Measurements from ENCODE around the gene PSD2. TPM values are rescaled to one million over a fixed set of nuclear protein-coding genes. Genes with fewer than 3 reads are reported as not detected.

PSD2 gene
- total RNA-seq, 1 experiment from 2014 or later, result 0.05 TPM

GRCh38 chr5:139884734-139885133 is 89.1 kb downstream of the PSD2 start:
- no peaks in the 10 kb centered on the region for H3K9me3 ChIP-seq (ENCODE audit: control insufficient read depth, insufficient read depth, low read depth, low read length)
- ChIA-PET CTCF (no interaction called here), POLR2A (interaction anchor here (0.7 kb wide), 1 partner anchor 29 kb away, joined by 3 read pairs; no protein-coding TSS in a partner anchor)
- no peak for TF ChIP-seq POLR2AphosphoS5 (IDR thresholded peaks at IDR 0.05; ENCODE audit: low read depth, low read length)
- TF ChIP-seq REST (IDR thresholded peaks at IDR 0.05; ENCODE audit: insufficient read depth in 1 of 2, low read depth in 2 of 2, low read length in 1 of 2), result no peak
- TF ChIP-seq, protein P1, sequence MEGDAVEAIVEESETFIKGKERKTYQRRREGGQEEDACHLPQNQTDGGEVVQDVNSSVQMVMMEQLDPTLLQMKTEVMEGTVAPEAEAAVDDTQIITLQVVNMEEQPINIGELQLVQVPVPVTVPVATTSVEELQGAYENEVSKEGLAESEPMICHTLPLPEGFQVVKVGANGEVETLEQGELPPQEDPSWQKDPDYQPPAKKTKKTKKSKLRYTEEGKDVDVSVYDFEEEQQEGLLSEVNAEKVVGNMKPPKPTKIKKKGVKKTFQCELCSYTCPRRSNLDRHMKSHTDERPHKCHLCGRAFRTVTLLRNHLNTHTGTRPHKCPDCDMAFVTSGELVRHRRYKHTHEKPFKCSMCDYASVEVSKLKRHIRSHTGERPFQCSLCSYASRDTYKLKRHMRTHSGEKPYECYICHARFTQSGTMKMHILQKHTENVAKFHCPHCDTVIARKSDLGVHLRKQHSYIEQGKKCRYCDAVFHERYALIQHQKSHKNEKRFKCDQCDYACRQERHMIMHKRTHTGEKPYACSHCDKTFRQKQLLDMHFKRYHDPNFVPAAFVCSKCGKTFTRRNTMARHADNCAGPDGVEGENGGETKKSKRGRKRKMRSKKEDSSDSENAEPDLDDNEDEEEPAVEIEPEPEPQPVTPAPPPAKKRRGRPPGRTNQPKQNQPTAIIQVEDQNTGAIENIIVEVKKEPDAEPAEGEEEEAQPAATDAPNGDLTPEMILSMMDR (IDR thresholded peaks at IDR 0.05), result no peak
- no peak for TF ChIP-seq TCF7L2 (IDR thresholded peaks at IDR 0.05; ENCODE audit: low read depth, low read length)
- no peak for TF ChIP-seq SIN3A (IDR thresholded peaks at IDR 0.05; ENCODE audit: borderline replicate concordance, insufficient read depth, low read depth, low read length)
- H3K36me3 ChIP-seq (ENCODE audit: control insufficient read depth, insufficient read depth, low read length), result no peaks in the 10 kb centered on the region
- ATAC-seq (no peak), DNase-seq (ENCODE audit: low read depth, low spot score) (no peak)
- H3K27ac ChIP-seq (ENCODE audit: low read length), result no peak overlapping the region
- BruUV-seq (replicated peaks), result no TSS peak
- H3K27me3 ChIP-seq (ENCODE audit: control insufficient read depth, insufficient read depth, low read length), result no peaks in the 10 kb centered on the region
- no peak overlapping the region for H3K4me3 ChIP-seq (ENCODE audit: low read depth in 2 of 2, low read length in 2 of 2)
- in situ Hi-C loops (cut with HindIII; ENCODE audit: low pct_unique_long_range_greater_than_20kb, low sequenced_read_pairs), result no loop called here
- H3K4me1 ChIP-seq (ENCODE audit: control insufficient read depth, insufficient read depth, low read length), result no peaks in the 10 kb centered on the region
- intact Hi-C loops (cut with micrococcal nuclease; ENCODE audit: unreplicated experiment), result no loop called here

- CTCF ChIA-PET, result no interaction called here
- intact Hi-C loops (cut with micrococcal nuclease; ENCODE audit: unreplicated experiment), result no loop called here
Observed at GRCh38 chr5:139885172-139885856, 89.7 kb downstream of the PSD2 start.

More at GRCh38 chr5:139885172-139885856, 89.7 kb downstream of the PSD2 start:
- Histone ChIP-seq H3K4me1 (ENCODE audit: control insufficient read depth, insufficient read depth, low read length) (no peaks in the 10 kb centered on the region), H3K9me3 (ENCODE audit: control insufficient read depth, insufficient read depth, low read depth, low read length) (no peaks in the 10 kb centered on the region), H3K4me3 (ENCODE audit: low read depth in 2 of 2, low read length in 2 of 2) (no peak overlapping the region), H3K27me3 (ENCODE audit: control insufficient read depth, insufficient read depth, low read length) (no peaks in the 10 kb centered on the region), H3K27ac (ENCODE audit: low read length) (no peak overlapping the region), H3K36me3 (ENCODE audit: control insufficient read depth, insufficient read depth, low read length) (no peaks in the 10 kb centered on the region)
- POLR2A ChIA-PET, result interaction anchor here (0.7 kb wide), 1 partner anchor 30 kb away, joined by 3 read pairs; no protein-coding TSS in a partner anchor
- TF ChIP-seq POLR2AphosphoS5 (IDR thresholded peaks at IDR 0.05; ENCODE audit: low read depth, low read length), result no peak
- no peak for TF ChIP-seq REST (IDR thresholded peaks at IDR 0.05; ENCODE audit: insufficient read depth in 1 of 2, low read depth in 2 of 2, low read length in 1 of 2)
- TF ChIP-seq, protein P1 (IDR thresholded peaks at IDR 0.05), result no peak
- no peak for TF ChIP-seq SIN3A (IDR thresholded peaks at IDR 0.05; ENCODE audit: borderline replicate concordance, insufficient read depth, low read depth, low read length)
- TF ChIP-seq TCF7L2 (IDR thresholded peaks at IDR 0.05; ENCODE audit: low read depth, low read length), result no peak
- BruUV-seq (replicated peaks), result no TSS peak
- ATAC-seq (no peak), DNase-seq (ENCODE audit: low read depth, low spot score) (no peak)
- in situ Hi-C loops (cut with HindIII; ENCODE audit: low pct_unique_long_range_greater_than_20kb, low sequenced_read_pairs), result no loop called here
